HG02763 (cell line): ENCODE measurements around the gene HIF3A.

Experiments
- ATAC-seq: cut with Tn5 transposase; IDR thresholded peaks from one replicate; pipeline ENCODE4 v1.9.1; 2021; ENCODE audit warnings: mild to moderate bottlenecking, moderate library complexity; ENCODE audit not compliant: unreplicated experiment

HIF3A gene

GRCh38 chr19:46378268-46378667 lies 81.4 kb downstream of the HIF3A start:
- ATAC-seq, result no peak

GRCh38 chr19:46380690-46381089 lies 83.8 kb downstream of the HIF3A start:
- ATAC-seq, result no peak

- ATAC-seq, result no peak
These were observed 84.5 kb downstream of the HIF3A start for GRCh38 chr19:46381346-46381745.

GRCh38 chr19:46381756-46382345 lies 85.0 kb downstream of the HIF3A start:
- ATAC-seq, result no peak

GRCh38 chr19:46383171-46383815 lies 86.5 kb downstream of the HIF3A start:
- no peak for ATAC-seq

- ATAC-seq, result no peak
These were observed 87.0 kb downstream of the HIF3A start for GRCh38 chr19:46383846-46384245.

- ATAC-seq, result no peak
These were observed 87.6 kb downstream of the HIF3A start for GRCh38 chr19:46384396-46384795.

GRCh38 chr19:46385636-46386035 lies 88.8 kb downstream of the HIF3A start:
- ATAC-seq, result no peak

GRCh38 chr19:46386151-46386550 lies 89.3 kb downstream of the HIF3A start:
- no peak for ATAC-seq

GRCh38 chr19:46386996-46387712 lies 90.3 kb downstream of the HIF3A start:
- no peak for ATAC-seq

- ATAC-seq, result no peak
These were observed 90.9 kb downstream of the HIF3A start for GRCh38 chr19:46387713-46388130.

- ATAC-seq, result no peak
These were observed 91.7 kb downstream of the HIF3A start for GRCh38 chr19:46388311-46389095.

GRCh38 chr19:46390121-46390858 lies 93.4 kb downstream of the HIF3A start:
- ATAC-seq, result no peak

GRCh38 chr19:46390866-46391265 lies 94.0 kb downstream of the HIF3A start:
- no peak for ATAC-seq

GRCh38 chr19:46391296-46392251 lies 94.7 kb downstream of the HIF3A start:
- no peak for ATAC-seq

GRCh38 chr19:46392252-46392801 lies 95.5 kb downstream of the HIF3A start:
- ATAC-seq, result no peak

GRCh38 chr19:46392837-46393236 lies 96.0 kb downstream of the HIF3A start:
- ATAC-seq, result no peak
